Measurements from ENCODE around the gene PRKAG3. TPM values are rescaled to one million over a fixed set of nuclear protein-coding genes. Genes with fewer than 3 reads are reported as not detected.

PRKAG3 gene
- total RNA-seq, 4 donors from 2014 or later, result not detected

DNA sequence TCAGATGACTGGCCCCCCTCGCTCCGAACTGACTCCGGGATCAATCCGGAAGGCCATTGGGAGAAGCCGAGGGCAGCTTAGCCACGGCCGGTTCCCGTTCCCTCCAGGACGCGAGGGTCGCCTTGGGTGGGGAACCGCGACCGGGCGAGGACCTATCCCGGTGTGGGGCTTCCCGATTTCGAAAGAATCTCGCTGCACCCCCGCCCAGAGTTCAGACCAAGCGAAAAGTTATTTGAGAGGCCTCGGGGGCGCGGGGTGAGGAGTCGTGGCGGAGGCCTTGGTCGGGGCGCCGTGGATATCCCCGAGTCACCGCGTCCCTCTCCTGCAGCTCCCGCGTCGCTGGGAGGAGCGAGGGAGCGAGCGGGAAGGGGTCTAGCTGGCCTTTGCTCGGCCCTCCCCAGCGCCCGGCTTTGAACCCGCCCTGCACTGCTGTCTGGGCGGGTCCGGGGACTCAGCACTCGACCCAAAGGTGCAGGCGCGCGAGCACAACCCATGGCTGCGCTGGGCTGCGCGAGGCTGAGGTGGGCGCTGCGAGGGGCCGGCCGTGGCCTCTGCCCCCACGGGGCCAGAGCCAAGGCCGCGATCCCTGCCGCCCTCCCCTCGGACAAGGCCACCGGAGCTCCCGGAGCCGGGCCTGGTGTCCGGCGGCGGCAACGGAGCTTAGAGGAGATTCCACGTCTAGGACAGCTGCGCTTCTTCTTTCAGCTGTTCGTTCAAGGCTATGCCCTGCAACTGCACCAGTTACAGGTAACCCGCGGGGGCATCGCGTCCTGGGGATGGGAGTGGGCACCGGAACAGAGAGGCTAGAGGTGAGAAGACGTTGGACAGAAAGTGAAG, 49.7 kb downstream of the PRKAG3 start, which contains the start of gene CYP27A1:
CYP27A1 (plus strand) TSS at position 457 of the 837 bp plus-strand sequence; CDS start at position 493, 36 bp downstream.
- H3K36me3 ChIP-seq, result no peaks in the 10 kb centered on the region
- peak within 1 kb of the TSS; percentile 82 to 89 (median 86) for H3K27ac ChIP-seq (replicated peaks in 1 of 4)
- WGBS, result 9% methylated on average over 30 of the region's 76 CpGs
- peak within 1 kb of the TSS; percentile 66 to 90 (median 72) for H3K4me3 ChIP-seq
- H3K27me3 ChIP-seq, result peaks cover 0 to 4% (median 0%) of the 10 kb centered on the region in 4 donors
- intact Hi-C loops (cut with DNase I), result no loop called here
- peaks cover 6 to 45% (median 29%) of the 10 kb centered on the region in 4 donors for H3K4me1 ChIP-seq
- no peak for DNase-seq (ENCODE audit: extremely low spot score)
- TF ChIP-seq POLR2AphosphoS5 (IDR thresholded peaks at IDR 0.05), result peak; percentile 14 to 57
- TF ChIP-seq, protein P1, sequence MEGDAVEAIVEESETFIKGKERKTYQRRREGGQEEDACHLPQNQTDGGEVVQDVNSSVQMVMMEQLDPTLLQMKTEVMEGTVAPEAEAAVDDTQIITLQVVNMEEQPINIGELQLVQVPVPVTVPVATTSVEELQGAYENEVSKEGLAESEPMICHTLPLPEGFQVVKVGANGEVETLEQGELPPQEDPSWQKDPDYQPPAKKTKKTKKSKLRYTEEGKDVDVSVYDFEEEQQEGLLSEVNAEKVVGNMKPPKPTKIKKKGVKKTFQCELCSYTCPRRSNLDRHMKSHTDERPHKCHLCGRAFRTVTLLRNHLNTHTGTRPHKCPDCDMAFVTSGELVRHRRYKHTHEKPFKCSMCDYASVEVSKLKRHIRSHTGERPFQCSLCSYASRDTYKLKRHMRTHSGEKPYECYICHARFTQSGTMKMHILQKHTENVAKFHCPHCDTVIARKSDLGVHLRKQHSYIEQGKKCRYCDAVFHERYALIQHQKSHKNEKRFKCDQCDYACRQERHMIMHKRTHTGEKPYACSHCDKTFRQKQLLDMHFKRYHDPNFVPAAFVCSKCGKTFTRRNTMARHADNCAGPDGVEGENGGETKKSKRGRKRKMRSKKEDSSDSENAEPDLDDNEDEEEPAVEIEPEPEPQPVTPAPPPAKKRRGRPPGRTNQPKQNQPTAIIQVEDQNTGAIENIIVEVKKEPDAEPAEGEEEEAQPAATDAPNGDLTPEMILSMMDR (IDR thresholded peaks at IDR 0.05), result no peak
- TF ChIP-seq EP300 (IDR thresholded peaks at IDR 0.05), result no peak
- no peak for TF ChIP-seq POLR2A (IDR thresholded peaks at IDR 0.05; ENCODE audit: low read depth)
- no peaks in the 10 kb centered on the region for H3K9me3 ChIP-seq

DNA sequence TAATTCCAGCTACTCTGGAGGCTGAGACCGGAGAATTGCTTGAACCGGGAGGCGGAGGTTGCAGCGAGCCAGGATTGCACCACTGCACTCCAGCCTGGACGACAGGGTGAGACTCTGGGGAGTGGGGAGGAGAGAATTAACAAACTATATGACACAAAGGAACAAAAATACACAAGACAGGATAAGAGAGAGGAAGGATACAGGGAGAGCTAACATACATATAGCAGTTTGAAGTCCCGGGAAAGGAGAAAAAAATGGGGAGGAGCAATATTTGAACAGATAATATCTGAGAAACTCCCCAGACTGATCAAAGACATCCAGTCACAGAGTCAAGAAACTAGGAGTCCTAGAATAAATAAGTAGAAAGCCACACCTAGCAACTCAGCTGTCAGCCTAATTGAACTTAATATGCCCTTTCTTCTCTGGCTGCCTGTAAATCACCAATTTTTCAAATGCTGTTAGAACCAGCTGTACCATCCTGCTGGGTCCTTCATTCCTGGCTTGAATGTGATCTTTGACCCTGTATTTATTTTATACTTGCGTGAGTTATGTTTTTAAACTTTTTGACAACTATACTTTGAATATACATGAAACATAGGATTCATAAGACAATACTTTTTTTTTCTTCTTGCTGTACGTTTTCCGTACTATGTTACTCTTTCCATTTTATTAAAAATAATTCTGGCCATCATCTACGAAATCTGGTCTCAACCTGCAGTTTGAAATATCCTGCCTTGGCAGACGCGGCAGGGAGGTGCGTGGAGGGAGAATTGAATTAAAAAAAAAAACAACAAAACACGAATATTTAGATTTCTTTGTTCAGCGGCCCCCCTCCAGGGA, 50.5 kb downstream of the PRKAG3 start:
- no peak for TF ChIP-seq POLR2AphosphoS5 (IDR thresholded peaks at IDR 0.05)
- TF ChIP-seq, protein P1 (IDR thresholded peaks at IDR 0.05), result no peak
- no peak for TF ChIP-seq EP300 (IDR thresholded peaks at IDR 0.05)
- no peak for TF ChIP-seq POLR2A (IDR thresholded peaks at IDR 0.05; ENCODE audit: low read depth)
- H3K36me3 ChIP-seq, result no peaks in the 10 kb centered on the region
- H3K4me3 ChIP-seq, result peak overlapping the region; percentile 66 to 90 (median 72)
- WGBS, result 37% methylated on average over 15 of the region's 15 CpGs
- H3K9me3 ChIP-seq, result no peaks in the 10 kb centered on the region
- no peak for DNase-seq (ENCODE audit: extremely low spot score)
- H3K27me3 ChIP-seq, result peaks cover 0 to 4% (median 0%) of the 10 kb centered on the region in 4 donors
- intact Hi-C loops (cut with DNase I), result no loop called here
- peak overlapping the region; percentile 82 to 89 (median 86) for H3K27ac ChIP-seq (replicated peaks in 1 of 4)
- peaks cover 6 to 45% (median 29%) of the 10 kb centered on the region in 4 donors for H3K4me1 ChIP-seq

DNA sequence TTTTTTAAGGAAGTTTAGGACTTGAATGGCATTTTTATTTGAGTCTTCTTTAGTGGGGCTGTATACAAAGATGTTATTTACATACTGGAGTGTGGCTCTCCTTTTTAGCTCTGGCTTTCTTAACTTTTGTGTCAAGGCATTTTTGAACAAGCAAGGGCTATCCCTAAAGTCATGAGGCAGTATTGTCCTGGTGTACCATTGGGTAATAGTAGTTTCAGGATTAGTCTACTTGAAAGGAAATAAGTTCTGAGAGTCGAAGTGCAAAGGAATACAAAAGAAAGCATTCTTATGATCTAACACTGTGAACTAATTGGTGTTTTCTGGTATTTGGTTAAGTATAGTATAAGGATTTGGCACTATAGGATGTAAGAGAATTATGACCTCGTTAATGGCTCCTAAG, 51.6 kb downstream of the PRKAG3 start:
- no peak for DNase-seq (ENCODE audit: extremely low spot score)
- peaks cover 6 to 41% (median 29%) of the 10 kb centered on the region in 4 donors for H3K4me1 ChIP-seq
- no peaks in the 10 kb centered on the region for H3K36me3 ChIP-seq
- H3K27ac ChIP-seq (replicated peaks in 1 of 4), result no peak overlapping the region
- H3K9me3 ChIP-seq, result no peaks in the 10 kb centered on the region
- no peak for TF ChIP-seq EP300 (IDR thresholded peaks at IDR 0.05)
- TF ChIP-seq, protein P1 (IDR thresholded peaks at IDR 0.05), result no peak
- H3K27me3 ChIP-seq, result peaks cover 0 to 4% (median 0%) of the 10 kb centered on the region in 4 donors
- intact Hi-C loops (cut with DNase I), result no loop called here
- H3K4me3 ChIP-seq, result no peak overlapping the region
- WGBS, result 96% methylated on average over 2 of the region's 2 CpGs

DNA sequence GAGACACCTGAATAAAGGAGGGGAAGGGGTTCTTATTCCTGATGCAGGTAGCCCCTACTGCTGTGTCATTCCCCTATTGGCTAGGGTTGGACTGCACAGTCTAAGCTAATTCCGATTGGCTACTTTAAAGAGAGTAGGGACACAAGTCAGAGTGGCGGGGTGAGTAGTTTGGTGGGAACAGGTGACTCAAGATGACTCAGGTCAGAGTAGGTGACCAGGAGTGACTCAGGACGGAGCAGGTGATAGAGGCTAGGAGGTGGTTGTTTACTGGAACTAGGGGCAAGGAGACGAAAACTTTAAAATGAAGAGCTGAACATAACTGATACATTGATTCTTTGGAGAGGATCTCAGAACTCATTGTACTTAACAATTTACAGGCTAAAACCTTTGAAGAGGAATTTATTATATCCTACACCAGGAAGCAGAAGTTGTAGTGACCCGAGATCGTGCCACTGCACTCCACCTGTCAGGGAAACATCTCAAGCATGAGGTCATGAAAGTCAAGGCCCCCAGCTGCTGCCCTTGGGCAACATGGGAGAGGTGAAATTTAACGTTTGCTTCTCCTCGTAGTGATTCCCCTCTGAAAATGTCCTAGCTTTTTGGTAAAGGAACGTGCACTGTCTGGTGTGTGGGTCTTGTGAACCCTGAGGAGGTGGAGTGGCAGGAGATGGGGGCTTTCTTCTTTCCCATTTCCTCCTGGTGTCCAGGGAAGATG, 54.2 kb downstream of the PRKAG3 start:
- TF ChIP-seq POLR2A (IDR thresholded peaks at IDR 0.05; ENCODE audit: low read depth), result no peak
- TF ChIP-seq, protein P1 (IDR thresholded peaks at IDR 0.05), result no peak
- TF ChIP-seq POLR2AphosphoS5 (IDR thresholded peaks at IDR 0.05), result no peak
- no peak for TF ChIP-seq EP300 (IDR thresholded peaks at IDR 0.05)
- H3K36me3 ChIP-seq, result peaks cover 0 to 3% (median 0%) of the 10 kb centered on the region in 4 donors
- intact Hi-C loops (cut with DNase I), result no loop called here
- H3K4me3 ChIP-seq, result no peak overlapping the region
- peaks cover 4 to 15% (median 12%) of the 10 kb centered on the region in 4 donors for H3K4me1 ChIP-seq
- H3K27ac ChIP-seq (replicated peaks in 1 of 4), result no peak overlapping the region
- peaks cover 0 to 4% (median 0%) of the 10 kb centered on the region in 4 donors for H3K27me3 ChIP-seq
- no peak for DNase-seq (ENCODE audit: extremely low spot score)
- H3K9me3 ChIP-seq, result no peaks in the 10 kb centered on the region
- WGBS, result 96% methylated on average over 9 of the region's 9 CpGs
